Cardiac muscle cell (in vitro differentiated cells and primary cell): ENCODE data around the gene GPR161. TPM values are rescaled to one million over a fixed set of nuclear protein-coding genes. Genes with fewer than 3 reads are reported as not detected.

Experiments used
- DNase-seq, 2 donors: peaks; one replicate each; pipeline versions ENCODE4 v3.0.0 to v3.0.0-alpha.2; 2010 to 2017; ENCODE audit warnings: low read depth in 1 of 2, low spot score in 1 of 2
- H3K27ac ChIP-seq: fragments of 200-600 bp; sonication (generic); 2 replicates; pipeline ENCODE4 v1.5.1; 2016
- H3K27me3 ChIP-seq: fragments of 200-600 bp; sonication (generic); 2 replicates; pipeline ENCODE4 v1.6.0; 2016; ENCODE audit warnings: control low read depth
- H3K36me3 ChIP-seq: fragments of 200-600 bp; sonication (generic); 2 replicates; pipeline ENCODE4 v1.5.1; 2016; ENCODE audit warnings: control low read depth
- H3K4me1 ChIP-seq: fragments of 200-600 bp; sonication (generic); 2 replicates; pipeline ENCODE4 v1.8.1; 2017; ENCODE audit warnings: low read depth, mild to moderate bottlenecking, mixed run types
- H3K4me3 ChIP-seq: fragments of 200-600 bp; sonication (generic); 2 replicates; pipeline ENCODE4 v1.5.1; 2016; ENCODE audit warnings: mild to moderate bottlenecking
- H3K9me3 ChIP-seq: fragments of 200-600 bp; sonication (generic); 2 replicates; pipeline ENCODE4 v1.5.1; 2017; ENCODE audit warnings: low read depth, mild to moderate bottlenecking, control low read depth
- CTCF ChIP-seq: IDR thresholded peaks from 2 replicates; pipeline ENCODE4 v1.5.1; 2012; ENCODE audit warnings: low read depth, mild to moderate bottlenecking, low read length
- polyA plus RNA-seq: library from polyadenylated mRNA; unstranded; fragments of >200 nt; fragmentation: Nextera tagmentation; extraction: Ambion mirVana; gene quantifications from 2 replicates; pipeline ENCODE4 v1.2.1, GENCODE V29; 2016
- total RNA-seq: library from RNA; depleted of rRNA; stranded (reverse); fragments of >200 nt; gene quantifications from 2 replicates; pipeline ENCODE4 v1.2.3, GENCODE V29; 2016

GPR161 gene
- total and polyA plus RNA-seq, 2 experiments from 2014 or later, result 17.0 to 27.6 TPM

- Histone ChIP-seq H3K27ac (peak overlapping the region; percentile 82), H3K36me3 (peaks cover 4% of the 10 kb centered on the region), H3K4me1 (peaks cover 10% of the 10 kb centered on the region), H3K9me3 (no peaks in the 10 kb centered on the region), H3K27me3 (no peaks in the 10 kb centered on the region), H3K4me3 (peak overlapping the region; percentile 76)
- no peak for TF ChIP-seq CTCF
- peak; percentile 36 to 40 for DNase-seq
Observed at GRCh38 chr1:168135921-168136708, 615 bp downstream of the GPR161 start.

GRCh38 chr1:168135116-168135920, 1.4 kb downstream of the GPR161 start:
- TF ChIP-seq CTCF, result no peak
- no peak for DNase-seq
- no peaks in the 10 kb centered on the region for H3K27me3 ChIP-seq
- peaks cover 4% of the 10 kb centered on the region for H3K36me3 ChIP-seq
- peaks cover 10% of the 10 kb centered on the region for H3K4me1 ChIP-seq
- peak overlapping the region; percentile 76 for H3K4me3 ChIP-seq
- no peak overlapping the region for H3K27ac ChIP-seq
- H3K9me3 ChIP-seq, result no peaks in the 10 kb centered on the region

- H3K9me3 ChIP-seq, result no peaks in the 10 kb centered on the region
- no peak for DNase-seq
- H3K4me3 ChIP-seq, result no peak overlapping the region
- TF ChIP-seq CTCF, result no peak
- H3K27ac ChIP-seq, result no peak overlapping the region
- H3K36me3 ChIP-seq, result peaks cover 4% of the 10 kb centered on the region
- H3K27me3 ChIP-seq, result no peaks in the 10 kb centered on the region
- H3K4me1 ChIP-seq, result peaks cover 10% of the 10 kb centered on the region
Observed at GRCh38 chr1:168134642-168135041, 2.1 kb downstream of the GPR161 start.

GRCh38 chr1:168134132-168134531, 2.6 kb downstream of the GPR161 start:
- Histone ChIP-seq H3K9me3 (no peaks in the 10 kb centered on the region), H3K36me3 (peaks cover 4% of the 10 kb centered on the region), H3K27ac (no peak overlapping the region), H3K4me3 (no peak overlapping the region), H3K27me3 (no peaks in the 10 kb centered on the region), H3K4me1 (peaks cover 10% of the 10 kb centered on the region)
- DNase-seq, result no peak
- TF ChIP-seq CTCF, result no peak

- Histone ChIP-seq H3K27me3 (no peaks in the 10 kb centered on the region), H3K4me1 (peaks cover under 1% of the 10 kb centered on the region), H3K36me3 (peaks cover 4% of the 10 kb centered on the region), H3K27ac (no peak overlapping the region), H3K9me3 (no peaks in the 10 kb centered on the region), H3K4me3 (no peak overlapping the region)
- TF ChIP-seq CTCF, result no peak
- DNase-seq, result no peak
Observed at GRCh38 chr1:168129933-168130332, 6.8 kb downstream of the GPR161 start.
